CD1c-positive myeloid dendritic cell (primary cell): Measurements from ENCODE around the gene SETD1A.
"Not testable (repeated sequence)": the region's sequence is repeated elsewhere in the genome, so short reads cannot be mapped to it uniquely, and the experiment has no call there.

Source experiments
- DNase-seq: peaks from one replicate; pipeline ENCODE4 v3.0.0-alpha.2; 2016; ENCODE audit errors: extremely low spot score

The SETD1A gene

GRCh38 chr16:30929167-30929566 lies 28.4 kb upstream of the SETD1A start:
- no peak for DNase-seq

DNA sequence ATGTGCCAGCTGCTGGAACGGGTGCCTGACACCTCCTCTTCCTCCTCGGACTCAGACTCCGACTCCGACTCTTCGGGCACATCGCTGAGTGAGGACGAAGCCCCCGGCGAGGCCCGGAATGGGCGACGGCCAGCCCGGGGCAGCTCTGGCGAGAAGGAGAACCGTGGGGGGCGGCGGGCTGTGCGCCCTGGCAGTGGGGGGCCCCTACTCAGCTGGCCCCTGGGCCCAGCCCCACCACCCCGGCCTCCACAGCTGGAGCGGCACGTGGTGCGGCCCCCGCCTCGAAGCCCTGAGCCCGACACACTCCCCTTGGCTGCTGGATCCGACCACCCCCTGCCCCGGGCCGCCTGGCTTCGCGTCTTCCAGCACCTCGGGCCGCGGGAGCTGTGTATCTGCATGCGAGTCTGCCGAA lies 27.4 kb upstream of the SETD1A start:
- DNase-seq = no peak

DNA sequence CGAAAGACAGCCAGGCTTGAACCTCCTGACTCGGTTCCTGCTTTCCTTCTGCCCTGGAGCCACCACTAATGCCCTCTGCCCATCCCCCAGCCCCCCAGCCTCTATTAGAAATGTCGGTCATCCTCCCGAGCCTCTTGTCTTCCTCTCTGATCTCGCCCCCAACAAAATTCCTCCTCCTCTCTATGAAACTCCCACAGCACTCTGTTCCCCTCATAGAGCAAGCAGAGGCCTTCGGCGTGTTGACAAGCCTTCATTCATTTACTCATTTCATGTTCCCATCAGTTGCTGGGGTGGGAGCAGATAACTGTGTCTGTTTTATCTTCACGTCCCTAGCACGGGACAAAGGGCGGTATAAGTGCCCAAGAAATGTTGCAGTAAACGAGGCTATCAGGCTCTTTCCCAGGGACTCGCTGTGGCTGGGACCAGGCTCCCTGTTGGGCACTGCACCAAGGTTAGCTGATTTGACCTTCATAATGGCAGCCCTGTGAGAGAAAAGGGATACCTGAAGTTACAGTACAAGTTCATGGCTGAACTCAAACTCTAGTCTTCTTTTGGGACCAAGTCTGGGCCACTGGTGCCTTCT lies 26.4 kb upstream of the SETD1A start:
- DNase-seq = no peak

- DNase-seq = peak; percentile 89
These were observed 22.6 kb upstream of the SETD1A start for GRCh38 chr16:30934827-30935557.

- DNase-seq = no peak
These were observed 19.9 kb upstream of the SETD1A start for GRCh38 chr16:30937692-30938091.

DNA sequence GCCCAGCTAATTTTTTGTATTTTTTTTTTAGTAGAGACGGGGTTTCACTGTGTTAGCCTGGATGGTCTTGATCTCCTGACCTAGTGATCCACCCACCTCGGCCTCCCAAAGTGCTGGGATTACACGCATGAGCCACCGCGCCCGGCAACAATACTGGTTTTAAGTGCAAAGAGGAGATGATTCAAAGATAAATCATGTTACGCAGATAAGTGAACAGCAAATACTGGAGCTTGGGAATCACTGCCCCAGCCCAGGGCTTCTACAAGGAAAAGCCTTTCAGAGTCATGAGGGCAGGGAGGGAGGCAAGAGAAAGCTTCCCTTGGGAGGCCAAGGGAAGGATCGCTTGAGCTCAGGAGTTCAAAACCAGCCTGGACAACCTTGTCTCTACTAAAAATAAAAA lies 18.0 kb upstream of the SETD1A start:
- not testable (repeated sequence) for DNase-seq

DNA sequence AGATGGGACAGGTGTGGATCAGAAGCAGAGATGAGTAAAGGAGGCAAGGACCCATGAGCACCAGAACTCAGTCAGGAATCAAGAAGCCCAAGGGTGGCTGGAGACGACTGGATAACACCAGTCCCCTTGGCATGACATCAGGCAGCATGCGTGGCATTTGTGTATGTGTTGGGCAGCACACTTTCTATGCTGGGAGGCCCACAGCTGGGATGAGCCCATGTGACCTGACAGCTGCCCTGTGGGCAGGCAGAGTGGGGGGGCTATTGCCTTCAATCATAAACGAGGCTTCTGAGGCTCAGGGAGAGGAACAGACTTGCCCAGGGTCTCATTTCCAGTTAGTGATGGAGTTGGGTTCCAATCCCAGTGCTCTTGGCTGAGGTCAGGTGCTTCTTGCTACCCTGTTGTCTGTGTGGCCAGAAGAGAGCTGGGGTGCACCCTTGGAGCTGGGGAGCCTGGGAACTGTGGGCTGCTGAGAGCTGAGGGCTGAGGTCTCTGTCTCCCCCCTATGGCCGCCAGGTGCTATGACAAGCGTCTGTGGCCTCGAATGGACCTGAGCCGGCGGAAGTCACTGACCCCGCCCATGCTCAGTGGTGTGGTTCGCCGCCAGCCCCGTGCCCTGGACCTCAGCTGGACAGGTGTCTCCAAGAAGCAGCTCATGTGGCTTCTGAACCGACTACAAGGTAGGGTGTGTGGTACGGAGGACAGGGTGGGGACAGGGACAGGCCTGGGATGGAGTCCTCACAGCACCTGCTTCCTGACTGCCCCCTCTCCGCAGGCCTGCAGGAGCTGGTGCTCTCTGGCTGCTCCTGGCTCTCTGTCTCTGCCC lies 15.7 kb upstream of the SETD1A start:
- peak; percentile 84 for DNase-seq

GRCh38 chr16:30942426-30942806 lies 15.1 kb upstream of the SETD1A start:
- no peak for DNase-seq

GRCh38 chr16:30944352-30944751 lies 13.2 kb upstream of the SETD1A start:
- no peak for DNase-seq

DNA sequence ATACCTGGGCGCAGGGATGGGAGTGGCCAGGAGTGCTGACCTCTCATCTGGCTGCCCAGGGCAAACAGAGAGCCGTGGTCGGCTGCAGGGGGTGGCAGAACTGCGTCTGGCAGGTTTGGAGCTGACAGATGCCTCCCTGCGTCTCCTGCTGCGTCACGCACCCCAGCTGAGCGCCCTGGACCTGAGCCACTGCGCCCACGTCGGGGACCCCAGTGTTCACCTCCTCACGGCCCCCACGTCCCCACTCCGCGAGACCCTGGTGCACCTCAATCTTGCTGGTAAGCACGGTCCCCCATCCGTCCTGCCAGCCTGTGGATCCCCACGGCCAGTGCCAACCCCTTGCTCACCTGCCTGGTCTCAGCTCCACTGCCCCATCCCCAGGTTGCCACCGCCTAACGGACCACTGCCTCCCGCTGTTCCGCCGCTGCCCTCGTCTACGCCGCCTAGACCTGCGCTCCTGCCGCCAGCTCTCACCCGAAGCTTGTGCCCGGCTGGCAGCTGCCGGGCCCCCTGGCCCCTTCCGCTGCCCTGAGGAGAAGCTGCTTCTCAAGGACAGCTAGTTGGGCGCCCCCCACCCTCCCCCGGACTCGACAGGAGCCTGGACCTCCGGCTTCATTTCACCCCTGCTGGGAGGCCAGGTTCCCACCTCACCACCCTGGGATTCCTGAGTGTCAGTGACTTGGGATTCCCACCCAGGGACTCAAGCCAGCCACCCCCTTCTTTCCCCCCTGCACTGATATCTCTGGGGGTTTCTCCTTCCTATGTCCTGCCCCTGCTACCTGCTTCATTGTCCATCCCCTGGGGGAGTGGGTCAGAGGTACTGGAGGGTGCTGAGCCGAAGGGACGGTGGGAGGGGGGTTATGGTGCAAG lies 10.6 kb upstream of the SETD1A start:
- no peak for DNase-seq

- no peak for DNase-seq
These were observed 10.1 kb upstream of the SETD1A start for GRCh38 chr16:30947541-30947858.

- DNase-seq = peak; percentile 57
These were observed 9.5 kb upstream of the SETD1A start for GRCh38 chr16:30947859-30948666.

DNA sequence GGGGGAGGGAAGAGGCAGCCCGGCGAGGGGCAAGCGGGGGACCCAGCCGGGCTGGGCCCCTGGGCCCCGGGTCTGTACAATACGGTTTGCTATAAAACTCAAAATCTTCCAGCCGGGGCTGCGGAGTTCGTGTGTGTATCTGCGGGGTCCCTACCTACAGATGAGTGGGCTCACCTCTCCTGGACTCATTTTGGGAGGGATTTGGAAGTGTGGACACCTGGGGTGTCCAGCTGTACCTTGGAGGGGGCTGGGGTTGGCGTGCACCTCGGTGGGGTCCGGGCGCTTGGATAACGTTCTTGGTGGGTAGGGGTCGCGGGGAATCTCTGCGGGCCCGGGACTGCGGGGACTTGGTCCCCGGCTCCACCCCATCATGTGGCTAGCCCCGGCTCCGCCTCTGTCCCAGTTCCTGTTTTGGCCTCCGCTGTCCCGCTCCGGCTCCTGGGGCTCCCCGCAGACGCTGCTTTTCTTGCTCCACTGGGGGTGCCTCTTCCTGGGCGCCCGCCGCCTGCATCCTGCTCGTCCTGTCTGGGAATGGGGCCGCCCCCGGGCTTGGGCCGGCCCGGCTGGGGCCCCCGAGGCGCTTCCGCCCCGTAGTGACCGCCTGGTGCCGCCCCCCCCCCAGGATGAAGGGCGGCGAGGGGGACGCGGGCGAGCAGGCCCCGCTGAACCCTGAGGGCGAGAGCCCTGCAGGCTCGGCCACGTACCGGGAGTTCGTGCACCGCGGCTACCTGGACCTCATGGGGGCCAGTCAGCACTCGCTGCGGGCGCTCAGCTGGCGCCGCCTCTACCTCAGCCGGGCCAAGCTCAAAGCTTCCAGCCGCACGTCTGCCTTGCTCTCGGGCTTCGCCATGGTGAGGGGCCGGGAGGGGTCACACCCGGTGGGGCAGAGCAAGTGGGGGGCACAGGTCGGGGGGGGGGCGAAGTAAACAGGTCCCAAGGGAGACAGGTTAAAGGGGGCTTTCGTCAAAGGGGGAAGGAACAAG lies 8.6 kb upstream of the SETD1A start, which contains the start of gene ORAI3:
ORAI3 (plus strand) TSS at position 402 of the 983 bp plus-strand sequence; CDS start at position 624, 222 bp downstream.
- DNase-seq = peak; percentile 86

DNA sequence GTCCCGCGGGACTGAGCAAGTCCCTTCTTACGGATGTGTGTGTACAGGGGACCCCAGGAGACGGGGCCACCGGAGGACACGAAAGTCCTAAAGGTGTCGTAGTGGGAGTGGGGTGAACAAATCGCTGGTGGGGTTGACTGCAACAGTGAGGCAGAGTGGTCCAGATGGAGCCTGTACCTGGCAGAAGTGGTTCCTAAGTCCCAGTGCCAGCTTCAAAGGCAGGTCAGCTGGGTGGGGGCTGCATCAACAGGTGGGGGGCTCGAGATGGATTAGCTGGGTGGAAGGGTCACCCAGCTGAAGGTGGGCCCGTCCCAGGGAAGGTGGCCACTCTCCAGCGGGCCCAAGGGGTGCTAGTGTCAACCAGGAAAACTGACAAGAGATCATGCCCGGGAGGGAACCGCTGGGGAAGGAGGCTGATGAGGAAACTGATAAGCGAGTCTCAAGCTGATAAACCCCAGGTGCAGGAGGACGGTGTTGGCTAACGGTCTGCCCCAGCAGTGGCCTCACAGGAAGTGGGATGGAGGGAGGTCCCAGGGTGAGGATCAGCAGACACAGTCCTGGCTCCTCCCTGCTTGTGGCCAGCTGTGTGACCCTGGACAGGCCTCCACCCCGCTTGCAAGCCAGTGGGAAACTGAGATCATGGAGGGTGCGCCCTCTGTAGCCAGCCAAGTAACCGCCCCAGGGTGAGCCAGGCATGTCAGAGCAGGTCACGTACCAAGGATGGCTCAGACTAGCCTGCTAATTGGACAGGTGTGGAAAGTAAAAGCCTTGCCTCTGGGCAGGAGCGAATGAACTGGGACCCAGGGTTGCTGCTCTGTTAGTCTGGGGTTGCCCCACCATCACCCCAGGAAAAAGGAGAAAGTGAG lies 7.7 kb upstream of the SETD1A start:
- DNase-seq = peak; percentile 64

DNA sequence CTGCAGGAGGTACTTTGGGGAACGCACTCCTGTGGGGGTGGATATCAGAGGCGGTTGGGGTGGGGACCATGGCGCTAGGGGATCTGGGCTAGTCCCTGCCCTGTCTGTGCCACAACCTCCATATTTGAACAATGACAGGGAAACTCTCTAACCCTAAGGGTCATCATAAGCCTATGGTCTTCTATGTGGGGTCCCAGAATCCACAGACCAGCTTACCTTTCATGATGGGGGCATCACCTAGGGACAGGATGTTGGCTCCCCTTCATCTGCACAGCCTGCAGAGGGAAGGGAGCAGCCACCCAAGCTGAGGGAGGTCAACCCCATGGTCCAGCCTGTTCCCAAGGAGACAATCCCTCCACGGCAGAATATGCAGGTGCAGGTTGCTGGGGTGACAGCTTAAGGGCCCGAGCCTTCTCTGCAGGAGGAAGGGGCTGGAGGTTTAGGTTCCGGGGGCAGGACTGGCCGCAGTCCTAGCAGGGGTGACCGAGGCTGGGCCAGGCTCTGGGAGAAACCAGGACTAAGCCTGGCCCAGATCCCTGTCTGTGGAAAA lies 7.0 kb upstream of the SETD1A start:
- DNase-seq = no peak

- DNase-seq = no peak
These were observed 6.4 kb upstream of the SETD1A start for GRCh38 chr16:30951193-30951592.

GRCh38 chr16:30951750-30952149 lies 5.8 kb upstream of the SETD1A start:
- no peak for DNase-seq

GRCh38 chr16:30953111-30953510 lies 4.4 kb upstream of the SETD1A start:
- DNase-seq = no peak
